GM19023 (cell line): Measurements from ENCODE around the gene C16orf95.

Experiments used
- ATAC-seq: cut with Tn5 transposase; IDR thresholded peaks from one replicate; pipeline ENCODE4 v1.9.1; 2021; ENCODE audit warnings: mild to moderate bottlenecking, moderate library complexity; ENCODE audit not compliant: unreplicated experiment

The C16orf95 gene

DNA sequence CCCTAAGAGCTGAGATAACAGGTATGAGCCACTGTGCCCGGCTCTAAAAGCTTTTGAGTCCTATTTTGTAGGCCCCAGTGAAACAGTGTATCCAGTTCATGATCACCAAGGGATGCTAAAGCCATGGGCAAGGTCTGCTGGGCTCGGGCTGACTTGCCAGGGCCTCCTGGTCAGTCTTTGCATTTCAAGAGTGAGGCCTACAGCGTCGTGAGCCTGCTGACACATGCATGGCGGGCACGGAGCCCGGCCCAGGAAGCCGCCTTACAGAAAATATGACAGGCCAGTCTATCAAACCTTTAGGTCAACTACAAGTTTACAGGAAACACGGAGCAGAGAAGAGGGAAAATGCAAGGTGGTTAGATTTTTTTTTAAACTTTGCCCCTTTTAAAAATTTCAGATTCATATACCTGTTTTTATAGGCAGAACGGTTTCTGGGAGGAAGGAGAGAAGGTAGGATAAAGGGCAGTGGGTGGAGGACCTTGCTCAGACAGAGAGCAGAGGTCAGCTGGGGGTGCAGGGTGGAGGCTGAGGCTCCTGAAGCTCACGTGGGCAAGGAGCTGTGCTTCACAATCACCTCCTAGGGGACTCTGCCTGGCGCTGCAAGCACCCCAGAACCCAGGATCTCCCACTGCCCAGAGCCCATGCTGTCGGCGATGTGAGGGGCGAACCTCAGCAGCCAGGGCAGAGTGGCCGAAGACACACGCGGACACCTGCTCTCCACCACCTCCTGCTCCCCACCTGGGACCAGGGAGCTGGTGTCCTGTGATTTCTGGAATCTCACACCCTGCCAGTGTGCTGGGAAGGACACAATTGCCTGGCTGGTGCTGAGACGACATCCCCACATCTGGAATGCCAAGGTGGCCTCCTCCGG lies 21.3 kb downstream of the C16orf95 start:
- no peak for ATAC-seq

GRCh38 chr16:87295259-87295658 lies 21.9 kb downstream of the C16orf95 start:
- ATAC-seq, result no peak

GRCh38 chr16:87293990-87294389 lies 23.2 kb downstream of the C16orf95 start:
- no peak for ATAC-seq

DNA sequence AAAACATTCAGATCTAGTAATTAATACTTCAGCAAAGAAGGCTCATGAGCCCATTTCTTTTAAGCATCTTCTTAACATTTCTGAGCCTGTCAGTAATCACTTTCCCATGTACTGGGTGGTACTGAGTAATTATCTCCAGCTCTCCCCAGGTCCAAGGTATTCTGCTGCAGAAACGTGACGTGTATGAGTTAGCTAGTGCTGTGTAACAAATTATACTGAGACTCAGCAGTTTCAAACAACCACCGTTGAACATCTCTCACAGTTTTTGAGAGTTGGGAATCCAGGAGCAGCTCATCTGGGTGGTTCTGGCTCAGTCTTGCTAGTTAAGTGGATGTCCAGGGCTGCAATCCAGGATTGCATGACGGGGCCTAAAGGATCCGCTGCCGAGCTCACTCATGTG lies 25.2 kb downstream of the C16orf95 start:
- ATAC-seq, result no peak

- ATAC-seq, result no peak
Measured at GRCh38 chr16:87288753-87289362, 28.3 kb downstream of the C16orf95 start.

DNA sequence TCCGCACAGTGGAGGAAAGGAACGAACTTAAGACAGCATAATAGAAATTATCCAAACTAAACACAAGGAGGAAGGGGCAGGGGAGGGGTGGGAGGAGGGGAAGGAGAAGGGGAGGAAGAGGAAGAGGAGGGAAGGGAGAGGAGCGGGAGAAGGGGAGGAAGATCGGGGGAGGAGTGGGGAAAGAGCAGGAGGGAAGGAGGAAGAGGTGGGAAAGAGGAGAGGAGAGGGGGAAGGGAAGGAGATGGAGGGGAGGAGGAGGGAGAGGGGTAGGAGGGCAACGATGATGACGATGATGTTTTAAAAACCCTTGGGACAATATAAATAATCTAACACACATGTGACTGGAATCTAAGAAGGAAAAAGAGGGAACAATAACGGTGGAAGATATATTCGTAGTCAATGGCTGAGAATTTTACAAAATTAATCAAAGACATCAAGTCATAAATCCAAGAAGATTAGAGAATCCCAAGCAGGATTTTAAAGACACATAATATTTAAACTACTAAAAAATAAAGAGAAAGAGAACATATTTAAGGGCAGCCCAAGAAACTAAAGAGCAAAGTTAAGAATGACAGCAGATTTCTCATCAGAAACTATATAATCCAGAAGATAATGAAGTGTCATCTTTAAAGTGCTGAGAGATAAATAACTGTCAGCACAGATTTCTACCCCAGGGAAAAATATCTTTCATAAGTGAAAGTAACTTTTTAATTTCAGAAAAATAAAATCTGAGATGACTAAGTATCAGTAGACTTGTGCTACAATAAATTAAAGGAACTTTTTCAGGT lies 30.2 kb downstream of the C16orf95 start:
- ATAC-seq, result no peak

- ATAC-seq, result no peak
Measured at GRCh38 chr16:87284183-87284582, 33.0 kb downstream of the C16orf95 start.

DNA sequence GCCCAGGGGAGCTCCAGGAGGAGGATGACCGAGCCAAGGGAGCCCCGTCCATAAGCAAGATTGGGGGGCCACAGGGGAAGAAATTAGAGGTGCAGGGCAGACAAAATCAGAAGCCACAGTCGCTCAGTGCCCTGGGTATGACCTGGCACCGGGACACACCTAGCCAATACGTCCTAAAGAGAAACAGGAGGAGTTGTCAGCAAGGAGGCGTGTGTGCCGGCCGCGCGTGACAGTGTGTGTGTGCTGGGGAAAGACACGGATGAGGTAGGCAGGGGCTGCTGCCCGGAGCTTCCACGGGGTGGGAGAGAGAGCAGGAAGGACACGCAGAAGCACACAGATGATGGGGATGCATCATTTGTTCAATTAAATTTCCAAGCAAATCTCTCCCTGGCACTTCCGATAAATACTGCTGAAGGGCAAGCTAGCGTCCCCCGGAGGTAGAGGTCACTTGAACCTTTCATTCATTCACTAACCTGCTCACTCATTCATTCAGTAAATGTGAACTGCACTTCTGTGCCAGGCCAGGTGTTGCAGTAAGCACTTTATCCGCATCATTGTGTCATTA lies 38.0 kb downstream of the C16orf95 start:
- no peak for ATAC-seq

DNA sequence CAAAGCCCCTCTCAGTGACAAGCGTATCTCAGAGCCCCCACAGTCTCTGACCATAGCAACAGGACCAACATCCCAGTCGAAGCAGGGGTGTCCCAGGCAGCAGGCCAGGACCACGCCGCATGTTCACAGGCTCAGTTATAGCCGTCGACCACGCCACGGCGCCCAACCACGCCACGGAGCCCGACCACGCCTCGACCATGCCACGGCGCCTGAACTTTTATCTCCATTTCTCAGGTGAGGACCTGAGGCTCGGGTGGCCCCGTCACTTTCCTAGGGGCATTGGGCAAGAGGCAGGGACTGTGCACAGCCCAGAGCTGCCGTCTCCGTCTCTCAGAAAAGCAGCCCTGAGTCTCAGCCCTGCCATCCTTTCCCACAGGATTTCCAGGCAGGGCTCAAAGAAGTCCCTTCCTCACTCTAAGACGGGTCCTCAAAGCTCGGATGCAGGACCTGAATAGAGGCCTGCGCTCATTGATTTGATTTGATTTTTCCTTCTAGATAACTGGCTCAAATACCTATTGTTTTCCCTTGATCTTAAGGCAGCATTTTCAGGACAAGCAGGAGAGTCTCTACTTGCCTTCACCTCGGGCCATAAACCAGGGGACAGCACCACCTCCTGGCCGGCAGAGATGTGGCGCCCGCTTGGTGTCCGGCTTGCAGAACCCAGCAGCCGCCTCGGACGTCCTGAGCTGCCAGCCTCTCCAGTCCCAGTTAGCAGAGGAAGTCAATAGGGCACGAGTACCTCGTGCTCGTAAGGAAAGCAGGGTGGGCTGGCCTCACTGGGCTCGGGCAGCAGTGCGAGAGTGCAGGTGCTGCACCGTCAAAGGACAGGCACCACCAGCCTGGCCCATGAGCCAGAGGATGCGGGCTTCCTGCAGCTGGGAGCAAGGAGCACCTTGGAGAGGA lies 38.8 kb downstream of the C16orf95 start:
- ATAC-seq, result no peak

DNA sequence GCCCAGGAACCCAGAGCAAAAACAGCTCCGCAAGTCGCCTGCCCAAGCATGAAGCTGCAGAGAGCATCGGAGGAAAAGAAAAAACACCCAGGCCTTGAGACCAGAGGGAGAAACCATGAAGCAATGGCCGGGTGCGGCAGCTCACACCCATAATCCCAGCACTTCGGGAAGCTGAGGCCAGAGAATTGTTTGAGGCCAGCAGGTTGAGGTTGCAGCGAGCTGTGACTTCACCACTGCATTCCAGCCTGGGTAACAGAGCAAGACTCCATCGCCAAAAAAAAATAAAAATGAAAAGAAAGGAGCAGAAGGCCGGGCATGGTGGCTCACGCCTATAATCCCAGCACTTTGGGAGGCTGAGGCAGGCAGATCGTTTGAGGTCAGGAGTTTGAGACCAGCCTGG lies 40.3 kb downstream of the C16orf95 start:
- ATAC-seq, result no peak

DNA sequence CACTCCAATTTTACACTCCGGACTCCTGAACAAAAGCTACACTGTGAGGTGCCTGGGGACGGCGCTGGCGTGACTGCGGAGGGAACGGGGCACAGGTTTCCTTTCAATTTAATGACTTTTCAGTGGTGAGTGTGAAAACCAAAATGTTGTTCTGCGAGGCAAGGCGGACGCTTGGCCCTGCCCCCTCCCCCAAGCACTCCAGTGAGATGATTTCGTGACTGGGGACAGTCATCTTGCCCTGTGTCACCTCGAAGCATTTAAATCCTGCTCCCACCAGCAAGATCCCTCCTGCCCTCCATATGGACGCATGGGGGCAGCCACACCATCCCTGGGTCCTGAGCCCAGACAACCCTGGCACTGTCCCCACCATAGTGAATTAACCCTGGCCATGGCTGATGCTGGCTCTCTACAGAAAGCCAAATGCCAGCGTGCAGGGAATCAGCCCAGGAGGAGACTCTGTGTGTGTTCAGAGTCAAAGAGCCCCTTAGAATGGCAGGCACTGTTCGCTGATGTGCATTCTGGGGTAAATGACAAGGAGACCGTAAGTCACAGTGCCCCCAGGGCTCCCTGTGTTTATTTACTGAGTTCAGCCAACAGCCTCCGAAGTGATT lies 41.0 kb downstream of the C16orf95 start:
- no peak for ATAC-seq

DNA sequence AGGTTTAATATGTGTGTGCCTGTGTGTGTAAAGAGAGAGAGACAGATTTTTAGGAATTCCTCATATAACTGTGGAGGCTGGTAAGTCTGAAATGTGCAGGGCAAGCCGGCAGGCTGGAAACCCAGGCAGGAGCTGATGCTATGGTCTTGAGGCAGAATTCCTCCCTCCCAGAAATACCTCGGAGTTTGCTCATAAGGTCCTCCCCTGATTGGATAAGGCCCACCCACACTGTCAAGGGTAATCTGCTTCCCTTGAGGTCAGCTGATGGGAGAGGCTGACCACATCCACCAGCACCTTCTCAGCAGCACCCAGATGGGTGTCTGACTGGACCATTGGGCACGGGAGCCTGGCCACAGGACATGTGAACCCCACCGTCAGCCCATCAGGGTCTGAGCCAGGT lies 42.4 kb downstream of the C16orf95 start:
- ATAC-seq, result no peak

DNA sequence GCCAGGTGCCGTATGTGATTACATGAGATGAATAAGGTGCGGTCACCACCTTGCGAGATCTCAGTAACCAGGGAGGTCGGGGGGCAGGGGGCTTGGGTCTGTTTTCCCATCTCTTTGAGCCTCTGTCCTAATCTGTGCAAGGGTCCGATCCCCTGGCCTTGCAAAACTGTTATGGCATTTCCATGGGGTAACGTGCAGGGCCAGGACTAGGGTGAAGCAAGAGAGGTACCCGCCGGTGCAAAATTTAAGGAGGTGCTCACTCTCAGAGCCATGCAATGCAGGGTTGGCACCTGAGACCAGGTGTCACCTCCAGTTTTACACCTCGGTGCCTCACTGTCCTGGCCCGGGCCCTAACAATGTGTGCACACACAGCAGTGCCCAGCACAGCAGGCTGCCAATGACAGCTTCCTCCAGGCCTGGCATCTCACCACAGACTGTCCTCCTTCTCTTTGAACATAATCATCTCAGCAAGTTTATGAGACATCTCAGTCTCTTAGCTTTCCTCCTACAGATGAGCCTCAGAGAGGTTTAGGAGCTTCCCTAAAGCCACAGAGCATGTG lies 43.6 kb downstream of the C16orf95 start:
- no peak for ATAC-seq

GRCh38 chr16:87271256-87271655 lies 45.9 kb downstream of the C16orf95 start:
- no peak for ATAC-seq

DNA sequence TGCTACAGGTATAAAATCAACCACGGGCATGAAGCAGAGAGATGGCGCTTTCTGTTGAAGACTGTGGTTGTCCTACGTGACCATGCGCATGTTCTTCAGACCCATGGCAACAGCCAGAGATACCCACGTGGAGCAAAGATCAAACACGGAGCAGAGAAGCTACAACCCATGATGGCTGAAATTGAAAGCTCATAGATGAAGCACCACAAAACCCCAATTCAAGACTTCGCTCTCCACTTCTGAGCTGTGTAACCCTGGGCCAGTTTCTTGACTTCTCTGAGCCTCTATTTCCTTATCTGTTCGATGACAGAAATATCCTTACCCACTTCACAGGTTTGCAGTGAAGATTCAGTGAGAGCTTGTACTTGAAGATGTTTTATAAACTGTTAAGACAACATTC lies 49.6 kb downstream of the C16orf95 start:
- ATAC-seq, result no peak

- ATAC-seq, result no peak
Measured at GRCh38 chr16:87266846-87267245, 50.3 kb downstream of the C16orf95 start.

DNA sequence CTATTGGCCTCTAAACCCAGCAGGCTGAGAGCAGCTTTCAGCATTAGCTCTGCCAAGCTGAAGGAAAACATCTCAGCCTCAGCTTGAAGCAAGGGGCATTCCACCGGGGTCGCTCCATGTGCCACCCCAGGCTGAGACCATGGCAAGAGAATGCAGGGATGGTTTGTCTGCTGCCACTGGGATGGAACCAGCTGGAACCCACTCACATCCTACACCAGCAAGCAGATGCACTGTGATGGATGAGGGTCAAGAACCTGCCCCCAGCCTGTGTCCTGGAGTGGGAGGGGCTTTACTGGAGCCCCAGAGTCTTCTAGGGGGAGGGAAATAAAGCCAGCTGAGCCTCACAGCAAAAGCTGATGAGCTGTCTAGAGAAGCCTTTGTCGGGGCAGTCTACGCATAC lies 51.9 kb downstream of the C16orf95 start:
- ATAC-seq, result no peak

DNA sequence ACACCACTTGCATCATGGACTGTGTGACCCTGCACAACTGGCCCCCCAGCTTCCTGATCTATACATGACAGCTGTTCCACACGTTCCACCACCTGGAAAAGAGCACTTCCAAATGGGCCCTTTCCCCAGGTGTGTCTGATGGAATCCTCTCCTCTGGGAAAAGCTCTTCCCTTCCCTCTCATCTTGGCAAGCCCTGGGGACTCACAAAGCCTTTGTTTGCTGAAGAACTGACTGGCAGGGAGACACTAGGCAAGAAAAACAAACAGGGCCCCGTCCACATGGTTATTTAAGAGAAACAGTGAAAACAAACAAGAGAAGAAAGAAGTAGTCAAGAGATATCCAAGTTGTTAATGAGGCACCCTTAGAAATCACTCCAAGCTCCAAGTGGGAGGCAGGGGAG lies 52.6 kb downstream of the C16orf95 start:
- no peak for ATAC-seq

- no peak for ATAC-seq
Measured at GRCh38 chr16:87263418-87264052, 53.7 kb downstream of the C16orf95 start.
